Fibroblast of pulmonary artery (primary cell): ENCODE results near the gene THSD7A.

ENCODE experiments used
- DNase-seq: peaks from one replicate; pipeline ENCODE4 v3.0.0-alpha.2; 2010; ENCODE audit warnings: low read depth
- H3K4me3 ChIP-seq: replicated peaks from 2 replicates; pipeline ENCODE4 v1.5.1; 2011; ENCODE audit warnings: low read depth, mild to moderate bottlenecking, control low read depth, low read length, moderate library complexity
- TF ChIP-seq, protein P1 (sequence below): IDR thresholded peaks from 2 replicates; pipeline ENCODE4 v1.5.1; 2011; ENCODE audit warnings: mild to moderate bottlenecking, control low read depth, low read length, inconsistent platforms; ENCODE audit errors: missing control alignments

THSD7A gene

DNA sequence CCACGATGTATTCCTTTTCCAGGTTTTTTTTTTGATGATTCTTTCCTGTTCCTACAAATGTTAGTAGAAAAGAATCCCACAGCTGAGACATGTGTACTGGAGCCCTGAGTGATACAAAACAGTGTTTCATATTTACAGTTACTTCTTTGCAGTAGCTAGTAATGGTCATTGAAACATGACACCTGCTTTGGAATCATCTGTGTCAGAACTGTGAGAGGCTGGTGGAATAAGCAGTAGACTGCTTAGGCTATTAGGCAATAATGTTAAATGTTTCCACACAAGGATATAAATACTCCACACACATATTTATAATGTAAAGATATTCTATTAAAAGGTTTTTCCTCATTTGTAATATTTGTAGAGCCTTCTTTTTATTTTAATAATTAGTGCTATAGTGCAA is 394.0 kb downstream of the THSD7A start:
- no peak overlapping the region for H3K4me3 ChIP-seq
- TF ChIP-seq, protein P1, sequence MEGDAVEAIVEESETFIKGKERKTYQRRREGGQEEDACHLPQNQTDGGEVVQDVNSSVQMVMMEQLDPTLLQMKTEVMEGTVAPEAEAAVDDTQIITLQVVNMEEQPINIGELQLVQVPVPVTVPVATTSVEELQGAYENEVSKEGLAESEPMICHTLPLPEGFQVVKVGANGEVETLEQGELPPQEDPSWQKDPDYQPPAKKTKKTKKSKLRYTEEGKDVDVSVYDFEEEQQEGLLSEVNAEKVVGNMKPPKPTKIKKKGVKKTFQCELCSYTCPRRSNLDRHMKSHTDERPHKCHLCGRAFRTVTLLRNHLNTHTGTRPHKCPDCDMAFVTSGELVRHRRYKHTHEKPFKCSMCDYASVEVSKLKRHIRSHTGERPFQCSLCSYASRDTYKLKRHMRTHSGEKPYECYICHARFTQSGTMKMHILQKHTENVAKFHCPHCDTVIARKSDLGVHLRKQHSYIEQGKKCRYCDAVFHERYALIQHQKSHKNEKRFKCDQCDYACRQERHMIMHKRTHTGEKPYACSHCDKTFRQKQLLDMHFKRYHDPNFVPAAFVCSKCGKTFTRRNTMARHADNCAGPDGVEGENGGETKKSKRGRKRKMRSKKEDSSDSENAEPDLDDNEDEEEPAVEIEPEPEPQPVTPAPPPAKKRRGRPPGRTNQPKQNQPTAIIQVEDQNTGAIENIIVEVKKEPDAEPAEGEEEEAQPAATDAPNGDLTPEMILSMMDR, result no peak
- DNase-seq, result peak; percentile 64

DNA sequence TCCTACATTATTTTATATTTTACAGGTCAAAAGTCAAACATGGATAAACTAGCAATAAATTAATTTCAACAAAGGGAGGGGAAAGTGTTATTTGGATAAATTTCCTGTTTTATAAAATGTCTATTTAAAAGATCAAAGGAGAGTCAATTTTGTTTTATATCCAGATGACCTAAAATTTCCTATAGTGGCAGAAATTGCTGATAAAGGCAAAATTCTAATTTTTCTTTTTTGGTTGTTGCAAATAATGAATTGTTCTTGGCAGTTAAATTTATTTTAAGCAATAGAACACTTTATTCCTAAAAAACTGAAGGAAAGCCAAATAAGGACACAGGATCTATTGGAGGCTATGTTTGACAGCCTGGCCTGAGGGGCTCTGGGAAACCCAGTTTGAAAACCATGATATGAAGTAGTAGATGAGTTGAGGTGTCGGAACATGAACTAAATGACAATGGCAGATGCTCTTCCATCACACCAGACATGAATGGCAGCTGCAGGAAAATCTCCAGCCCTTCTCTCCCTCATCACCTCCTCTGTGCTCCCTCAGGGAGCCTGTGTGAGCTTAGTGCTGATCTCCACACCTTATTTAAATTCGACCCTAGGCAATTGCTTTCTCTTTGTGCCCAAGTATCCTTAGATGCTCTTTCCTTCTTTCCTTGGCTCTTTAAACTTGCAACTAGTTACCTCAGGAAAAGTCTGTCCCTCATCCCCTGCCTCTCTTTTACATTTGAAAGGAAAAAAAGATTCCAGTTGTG is 395.0 kb downstream of the THSD7A start:
- no peak for DNase-seq
- H3K4me3 ChIP-seq, result no peak overlapping the region
- TF ChIP-seq, protein P1, result no peak

DNA sequence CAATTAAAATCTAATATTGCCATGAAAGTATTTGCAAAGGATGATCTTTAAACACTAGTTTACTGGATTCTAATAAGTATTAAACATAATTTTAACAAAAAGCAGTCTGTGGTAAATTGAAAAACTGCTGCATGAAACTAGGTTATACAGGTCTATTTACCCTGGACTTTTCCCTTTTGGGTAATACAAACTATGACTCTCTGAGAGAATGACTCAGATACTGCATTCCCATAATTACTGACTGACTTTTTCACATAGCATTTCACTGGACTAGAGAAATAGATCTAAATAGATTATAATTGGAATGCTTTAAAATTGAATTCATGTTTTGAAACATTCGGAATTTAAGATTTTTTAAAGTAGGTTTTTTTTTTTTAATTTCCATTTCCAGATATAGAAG is 395.7 kb downstream of the THSD7A start:
- TF ChIP-seq, protein P1, result no peak
- peak; percentile 36 for DNase-seq
- H3K4me3 ChIP-seq, result no peak overlapping the region

DNA sequence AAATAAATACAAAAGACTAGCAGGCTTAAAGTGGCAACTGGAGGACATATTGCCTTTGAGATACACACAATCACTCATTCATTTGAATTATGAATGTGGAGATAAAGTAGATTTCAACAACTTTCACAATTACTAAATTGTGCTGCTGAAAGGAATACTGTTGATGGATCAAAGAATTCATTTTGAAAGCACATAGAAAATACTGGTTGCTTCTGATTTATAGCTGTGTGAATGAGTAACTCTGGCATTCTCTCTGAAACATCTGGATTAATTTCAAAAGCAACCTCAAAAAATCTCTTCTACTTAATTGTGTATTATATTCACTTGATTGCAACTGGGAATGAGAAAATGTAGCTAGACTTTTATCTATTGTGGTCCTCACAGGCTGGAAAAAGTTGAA is 397.6 kb downstream of the THSD7A start:
- no peak for DNase-seq
- H3K4me3 ChIP-seq, result no peak overlapping the region
- TF ChIP-seq, protein P1, result no peak

DNA sequence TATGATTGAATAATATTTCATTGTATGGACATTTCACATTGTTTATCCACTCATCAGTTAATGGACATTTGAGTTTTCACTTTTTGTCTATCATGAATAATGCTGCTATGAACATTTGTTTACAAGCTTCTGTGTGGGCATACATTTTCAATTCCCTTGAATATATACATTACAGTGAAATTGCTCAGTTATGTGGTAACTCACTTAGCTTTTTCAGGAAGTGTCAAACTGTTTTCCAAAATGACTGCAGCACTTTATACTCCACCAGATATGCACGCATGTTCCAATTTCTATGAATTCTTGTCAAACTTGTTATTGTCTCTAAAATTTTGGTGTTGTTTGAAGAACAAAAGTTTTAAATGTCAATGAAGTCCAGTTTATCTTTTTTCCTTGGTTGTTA is 401.2 kb downstream of the THSD7A start:
- no peak for DNase-seq
- TF ChIP-seq, protein P1, result no peak
- no peak overlapping the region for H3K4me3 ChIP-seq

DNA sequence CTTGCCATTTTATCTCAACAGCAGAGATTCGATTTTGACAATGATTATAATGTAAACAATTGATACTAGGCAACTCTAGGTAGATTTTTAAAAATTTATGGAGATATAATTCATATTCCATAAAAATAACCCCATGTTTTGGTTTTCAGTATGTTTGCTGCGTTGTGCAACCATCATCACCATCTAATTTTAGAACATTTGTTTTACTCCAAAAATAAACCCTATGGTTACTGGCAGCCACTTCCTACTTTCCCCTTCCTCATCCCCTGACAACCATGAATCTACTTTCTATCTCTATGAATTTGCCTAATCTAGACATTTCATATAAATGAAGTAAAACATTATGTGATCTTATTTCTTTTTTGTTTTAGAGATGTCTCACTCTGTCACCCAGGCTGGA is 401.9 kb downstream of the THSD7A start:
- TF ChIP-seq, protein P1, result no peak
- no peak overlapping the region for H3K4me3 ChIP-seq
- no peak for DNase-seq

DNA sequence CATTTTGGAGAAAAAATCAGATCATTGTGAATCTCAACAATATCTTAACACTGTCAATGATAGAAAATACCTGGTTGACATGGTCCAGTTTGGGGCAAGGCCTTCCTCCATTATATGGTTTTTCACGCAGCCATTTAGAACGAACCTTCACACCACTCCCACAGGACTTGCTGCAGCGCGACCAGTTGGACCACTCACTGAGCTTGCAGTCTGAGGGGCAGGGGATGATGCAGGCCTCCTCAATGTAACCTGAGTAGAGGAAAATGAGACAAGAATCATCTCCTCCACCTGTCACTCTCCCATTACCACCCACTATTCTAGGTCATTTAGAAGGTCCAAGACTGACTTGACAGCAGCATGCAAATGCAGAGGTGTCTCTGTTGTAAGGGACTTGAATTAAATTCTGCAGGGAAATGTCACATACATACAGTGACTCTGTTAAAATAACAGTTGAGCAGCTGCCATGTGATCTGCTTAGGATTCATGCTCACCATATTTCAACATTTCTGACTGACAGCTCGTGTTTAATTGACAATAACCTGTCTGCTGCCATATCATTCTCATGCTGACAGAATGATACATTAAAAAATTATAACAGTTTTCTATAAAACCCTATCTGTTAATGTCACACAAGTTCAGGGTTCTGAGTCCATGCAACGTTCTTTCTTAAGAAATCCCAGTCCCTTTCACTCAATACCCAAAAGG is 403.0 kb downstream of the THSD7A start:
- TF ChIP-seq, protein P1, result no peak
- no peak overlapping the region for H3K4me3 ChIP-seq
- DNase-seq, result no peak
